GM12872 (cell line): ENCODE data around the gene EVI5.

ENCODE experiments used
- CTCF ChIP-seq: IDR thresholded peaks from 3 replicates; pipeline ENCODE4 v1.5.1; 2011; ENCODE audit warnings: low read depth, mild to moderate bottlenecking, low read length, moderate library complexity; ENCODE audit not compliant: insufficient read depth

The EVI5 gene

GRCh38 chr1:92657701-92658100 is 127.2 kb downstream of the EVI5 start:
- no peak for TF ChIP-seq CTCF

- TF ChIP-seq CTCF: no peak
Measured at GRCh38 chr1:92655197-92655801, 129.6 kb downstream of the EVI5 start.

- no peak for TF ChIP-seq CTCF
Measured at GRCh38 chr1:92653605-92654381, 131.1 kb downstream of the EVI5 start.

GRCh38 chr1:92638498-92638897 is 146.4 kb downstream of the EVI5 start:
- no peak for TF ChIP-seq CTCF

GRCh38 chr1:92623187-92623778 is 161.6 kb downstream of the EVI5 start:
- TF ChIP-seq CTCF: peak; percentile 13; the same call in 1 of the 3 replicates

GRCh38 chr1:92619466-92620189 is 165.3 kb downstream of the EVI5 start:
- no peak for TF ChIP-seq CTCF

- TF ChIP-seq CTCF: no peak
Measured at GRCh38 chr1:92601044-92601443, 183.9 kb downstream of the EVI5 start.
